Caco-2 (cell line): ENCODE results near the gene PYGO2. TPM values are rescaled to one million over a fixed set of nuclear protein-coding genes. Genes with fewer than 3 reads are reported as not detected.
A peak's percentile ranks its signal among the peaks of the same experiment; 100 is the strongest.

Source experiments
- BruUV-seq: library from RNA; stranded (reverse); fragments of 400-500 nt; replicated peaks from 2 replicates; lab custom pipeline; 2021; lab: Mats Ljungman, UMichigan
- CTCF ChIA-PET: fragments of 300-600 bp; sonication (Branson Sonifier 250); formaldehyde crosslinking; loops from one replicate; lab custom pipeline; 2022; ENCODE audit warnings: antibody characterized with exemption; lab: Charles Lee
- POLR2A ChIA-PET: fragments of 300-600 bp; sonication (Branson Sonifier 250); formaldehyde crosslinking; loops from one replicate; lab custom pipeline; 2022; ENCODE audit warnings: antibody characterized with exemption; lab: Charles Lee
- DNase-seq, 2 experiments: peaks; one replicate each; pipeline versions ENCODE4 v3.0.0 to v3.0.0-alpha.2; 2020 to 2022
- H3K27me3 ChIP-seq: replicated peaks from 2 replicates; pipeline ENCODE4 v1.6.0; 2011; ENCODE audit warnings: low read length; ENCODE audit not compliant: control insufficient read depth, insufficient read depth
- H3K36me3 ChIP-seq: 2 replicates; pipeline ENCODE4 v1.5.1; 2011; ENCODE audit warnings: low read length; ENCODE audit not compliant: control insufficient read depth, insufficient read depth
- H3K4me1 ChIP-seq: fragments of 250-450 bp; sonication (Bioruptor Pico); 2 replicates; pipeline ENCODE4 v1.5.1; 2020; ENCODE audit warnings: mild to moderate bottlenecking
- H3K4me3 ChIP-seq: 2 replicates; pipeline ENCODE4 v1.5.1; 2011; ENCODE audit warnings: low read depth, mild to moderate bottlenecking, control low read depth, low read length
- H3K9me3 ChIP-seq: fragments of 250-450 bp; sonication (Bioruptor Pico); 2 replicates; pipeline ENCODE4 v1.5.1; 2020; ENCODE audit warnings: mild to moderate bottlenecking, moderate library complexity
- H3K27ac Mint-ChIP-seq: one replicate; pipeline ENCODE4 v1.8.0; 2022; ENCODE audit warnings: mixed read lengths; ENCODE audit not compliant: unreplicated experiment
- H3K27me3 Mint-ChIP-seq: one replicate; pipeline ENCODE4 v1.8.0; 2022; ENCODE audit warnings: mixed read lengths; ENCODE audit not compliant: insufficient read depth, unreplicated experiment
- H3K36me3 Mint-ChIP-seq: one replicate; pipeline ENCODE4 v1.8.0; 2022; ENCODE audit warnings: mild to moderate bottlenecking, mixed read lengths; ENCODE audit not compliant: insufficient read depth, unreplicated experiment
- H3K4me1 Mint-ChIP-seq: one replicate; pipeline ENCODE4 v1.8.0; 2022; ENCODE audit warnings: low read depth, mixed read lengths; ENCODE audit not compliant: unreplicated experiment
- H3K4me3 Mint-ChIP-seq: one replicate; pipeline ENCODE4 v1.8.0; 2022; ENCODE audit warnings: mild to moderate bottlenecking, moderate library complexity, mixed read lengths; ENCODE audit not compliant: unreplicated experiment
- H3K9me3 Mint-ChIP-seq: one replicate; pipeline ENCODE4 v1.8.0; 2022; ENCODE audit warnings: mixed read lengths; ENCODE audit not compliant: unreplicated experiment
- CTCF ChIP-seq, 2 experiments: fragments of 200-600 bp in 1 of 2; IDR thresholded peaks; 1 replicate in 1 of 2; 2 replicates in 1 of 2; pipeline versions ENCODE4 v1.5.1 to v1.8.0; 2011 to 2022; ENCODE audit warnings: antibody characterized with exemption in 1 of 2, control low read depth in 1 of 2, inconsistent platforms in 1 of 2, low read depth in 1 of 2, low read length in 1 of 2, mild to moderate bottlenecking in 1 of 2, moderate library complexity in 1 of 2; ENCODE audit not compliant: insufficient read depth in 1 of 2, severe bottlenecking in 1 of 2, unreplicated experiment in 1 of 2
- intact Hi-C: fragments of 100-400 bp; cut with micrococcal nuclease; formaldehyde crosslinking; loops from one replicate; pipeline ENCODE4 v1.10.0; 2022; ENCODE audit not compliant: unreplicated experiment
- total RNA-seq: library from RNA; stranded (reverse); gene quantifications from 2 replicates; pipeline ENCODE4 v1.2.3, GENCODE V29; 2022

PYGO2 gene
- total RNA-seq, 1 experiment from 2014 or later = 34.9 TPM

GRCh38 chr1:155001425-155001674 lies 39.8 kb upstream of the PYGO2 start:
- Mint-ChIP-seq H3K36me3 (peaks cover 38% of the 10 kb centered on the region), H3K27ac (peak overlapping the region; percentile 96), H3K4me1 (peaks cover 25% of the 10 kb centered on the region), H3K27me3 (no peaks in the 10 kb centered on the region), H3K4me3 (peak overlapping the region; percentile 96), H3K9me3 (no peaks in the 10 kb centered on the region)
- Histone ChIP-seq H3K36me3 (peaks cover 4% of the 10 kb centered on the region), H3K4me3 (peak overlapping the region; percentile 92), H3K27me3 (no peaks in the 10 kb centered on the region), H3K9me3 (no peaks in the 10 kb centered on the region), H3K4me1 (peaks cover 19% of the 10 kb centered on the region)
- TSS peak; percentile 2 for BruUV-seq
- POLR2A ChIA-PET = interaction anchor here (0.6 to 0.9 kb wide), 3 partner anchors 18 to 65 kb away, joined by 3 to 4 read pairs (median 3); partner anchors contain the start of genes FLAD1 and PMVK
- no peak for TF ChIP-seq CTCF (IDR thresholded peaks at IDR 0.05; ENCODE audit: insufficient read depth in 1 of 2, low read depth in 1 of 2, low read length in 1 of 2, severe bottlenecking in 1 of 2, unreplicated experiment in 1 of 2)
- intact Hi-C loops = loop anchor here (2.0 to 5.0 kb wide), 3 partner anchors 81 to 443 kb away; partner anchors contain the start of genes EFNA1 and UBE2Q1
- CTCF ChIA-PET = interaction anchor here (1.0 kb wide), 2 partner anchors 15 to 28 kb away, joined by 3 to 5 read pairs; no protein-coding TSS in a partner anchor
- DNase-seq = no peak

- CTCF ChIA-PET = interaction anchor here (1.0 to 2.1 kb wide), 3 partner anchors 16 to 50 kb away, joined by 3 to 7 read pairs (median 5); partner anchors contain the start of gene ADAM15
- Mint-ChIP-seq H3K36me3 (peaks cover 37% of the 10 kb centered on the region), H3K27ac (peak overlapping the region; percentile 96), H3K4me3 (peak overlapping the region; percentile 96), H3K27me3 (no peaks in the 10 kb centered on the region), H3K9me3 (no peaks in the 10 kb centered on the region), H3K4me1 (peaks cover 22% of the 10 kb centered on the region)
- DNase-seq = peak; percentile 99 to 100
- intact Hi-C loops = loop anchor here (1.0 to 5.0 kb wide), 5 partner anchors 18 to 442 kb away; partner anchors contain the start of genes EFNA1, FLAD1, PYGO2 and UBE2Q1
- H3K4me1 ChIP-seq = peaks cover 15% of the 10 kb centered on the region
- H3K9me3 ChIP-seq = no peaks in the 10 kb centered on the region
- H3K27me3 ChIP-seq = no peaks in the 10 kb centered on the region
- no TSS peak for BruUV-seq
- H3K36me3 ChIP-seq = peaks cover 1% of the 10 kb centered on the region
- TF ChIP-seq CTCF (IDR thresholded peaks at IDR 0.05; ENCODE audit: insufficient read depth in 1 of 2, low read depth in 1 of 2, low read length in 1 of 2, severe bottlenecking in 1 of 2, unreplicated experiment in 1 of 2) = peak in 1 of 2 experiments; percentile 24
- POLR2A ChIA-PET = interaction anchor here (0.5 to 2.1 kb wide), 5 partner anchors 18 to 64 kb away, joined by 3 to 75 read pairs (median 3); partner anchors contain the start of genes FLAD1, PMVK and SHC1
- H3K4me3 ChIP-seq = peak overlapping the region; percentile 92
These were observed 39.3 kb upstream of the PYGO2 start for GRCh38 chr1:155000726-155001424.

GRCh38 chr1:155000411-155000725 lies 38.8 kb upstream of the PYGO2 start:
- intact Hi-C loops = loop anchor here (1.0 to 5.0 kb wide), 5 partner anchors 17 to 442 kb away; partner anchors contain the start of genes EFNA1, FLAD1, PYGO2 and UBE2Q1
- CTCF ChIA-PET = interaction anchor here (0.6 to 2.1 kb wide), 10 partner anchors 16 to 967 kb away, joined by 3 to 26 read pairs (median 5); partner anchors contain the start of genes ADAM15, FLAD1, PBXIP1 and SHC1
- H3K4me3 Mint-ChIP-seq = peak overlapping the region; percentile 96

More at GRCh38 chr1:155000411-155000725, 38.8 kb upstream of the PYGO2 start:
- Mint-ChIP-seq H3K36me3 (peaks cover 37% of the 10 kb centered on the region), H3K27ac (peak overlapping the region; percentile 96), H3K27me3 (no peaks in the 10 kb centered on the region), H3K9me3 (no peaks in the 10 kb centered on the region), H3K4me1 (peaks cover 26% of the 10 kb centered on the region)
- no peak for DNase-seq
- Histone ChIP-seq H3K9me3 (no peaks in the 10 kb centered on the region), H3K36me3 (peaks cover 1% of the 10 kb centered on the region), H3K4me1 (peaks cover 12% of the 10 kb centered on the region), H3K27me3 (no peaks in the 10 kb centered on the region), H3K4me3 (peak overlapping the region; percentile 92)
- BruUV-seq = no TSS peak
- TF ChIP-seq CTCF (IDR thresholded peaks at IDR 0.05; ENCODE audit: insufficient read depth in 1 of 2, low read depth in 1 of 2, low read length in 1 of 2, severe bottlenecking in 1 of 2, unreplicated experiment in 1 of 2) = no peak
- POLR2A ChIA-PET = interaction anchor here (0.5 to 2.1 kb wide), 6 partner anchors 25 to 817 kb away, joined by 3 to 75 read pairs (median 8); partner anchors contain the start of genes PYGO2 and SHC1
